ENCODE measurements around the gene ROMO1.

ROMO1 gene

DNA sequence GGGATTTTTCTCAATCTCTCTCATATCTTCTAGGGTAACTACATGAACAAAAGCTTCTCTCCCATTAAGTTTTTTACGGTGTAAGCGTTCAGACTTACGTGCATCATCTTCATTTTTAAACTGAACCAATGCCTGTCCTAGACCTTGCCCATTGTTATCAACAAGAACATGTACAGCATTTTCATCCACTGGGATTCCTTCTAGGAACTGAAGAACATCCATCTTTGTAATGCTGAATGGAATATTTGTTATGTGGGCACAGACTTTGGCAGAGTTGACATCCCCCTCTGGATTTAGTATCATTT lies 45.8 kb upstream of the ROMO1 start:
- TF ChIP-seq, protein P1, sequence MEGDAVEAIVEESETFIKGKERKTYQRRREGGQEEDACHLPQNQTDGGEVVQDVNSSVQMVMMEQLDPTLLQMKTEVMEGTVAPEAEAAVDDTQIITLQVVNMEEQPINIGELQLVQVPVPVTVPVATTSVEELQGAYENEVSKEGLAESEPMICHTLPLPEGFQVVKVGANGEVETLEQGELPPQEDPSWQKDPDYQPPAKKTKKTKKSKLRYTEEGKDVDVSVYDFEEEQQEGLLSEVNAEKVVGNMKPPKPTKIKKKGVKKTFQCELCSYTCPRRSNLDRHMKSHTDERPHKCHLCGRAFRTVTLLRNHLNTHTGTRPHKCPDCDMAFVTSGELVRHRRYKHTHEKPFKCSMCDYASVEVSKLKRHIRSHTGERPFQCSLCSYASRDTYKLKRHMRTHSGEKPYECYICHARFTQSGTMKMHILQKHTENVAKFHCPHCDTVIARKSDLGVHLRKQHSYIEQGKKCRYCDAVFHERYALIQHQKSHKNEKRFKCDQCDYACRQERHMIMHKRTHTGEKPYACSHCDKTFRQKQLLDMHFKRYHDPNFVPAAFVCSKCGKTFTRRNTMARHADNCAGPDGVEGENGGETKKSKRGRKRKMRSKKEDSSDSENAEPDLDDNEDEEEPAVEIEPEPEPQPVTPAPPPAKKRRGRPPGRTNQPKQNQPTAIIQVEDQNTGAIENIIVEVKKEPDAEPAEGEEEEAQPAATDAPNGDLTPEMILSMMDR (conservative IDR thresholded peaks at IDR 0.05; ENCODE audit: low read depth, low read length), result no peak
- H3K79me2 ChIP-seq (ENCODE audit: insufficient read depth, low read depth), result peaks cover 100% of the 10 kb centered on the region
- H3K9ac ChIP-seq, result no peak overlapping the region
- H2AFZ ChIP-seq (ENCODE audit: low read depth), result no peak overlapping the region
- H4K20me1 ChIP-seq (ENCODE audit: insufficient read depth), result peaks cover 42% of the 10 kb centered on the region
- H3K4me2 ChIP-seq, result no peak overlapping the region
- H3K27me3 ChIP-seq (ENCODE audit: insufficient read depth, low read depth), result no peaks in the 10 kb centered on the region
- peaks cover 32% of the 10 kb centered on the region for H3K4me1 ChIP-seq (ENCODE audit: low read depth, poor library complexity, severe bottlenecking)
- no peak overlapping the region for H3K4me3 ChIP-seq (IDR thresholded peaks at IDR 0.05; ENCODE audit: insufficient read depth, low read depth, low read length)
- no peak overlapping the region for H3K27ac ChIP-seq
- H3K36me3 ChIP-seq (ENCODE audit: insufficient read depth), result peaks cover 6% of the 10 kb centered on the region; the same call in 1 of the 2 replicates

DNA sequence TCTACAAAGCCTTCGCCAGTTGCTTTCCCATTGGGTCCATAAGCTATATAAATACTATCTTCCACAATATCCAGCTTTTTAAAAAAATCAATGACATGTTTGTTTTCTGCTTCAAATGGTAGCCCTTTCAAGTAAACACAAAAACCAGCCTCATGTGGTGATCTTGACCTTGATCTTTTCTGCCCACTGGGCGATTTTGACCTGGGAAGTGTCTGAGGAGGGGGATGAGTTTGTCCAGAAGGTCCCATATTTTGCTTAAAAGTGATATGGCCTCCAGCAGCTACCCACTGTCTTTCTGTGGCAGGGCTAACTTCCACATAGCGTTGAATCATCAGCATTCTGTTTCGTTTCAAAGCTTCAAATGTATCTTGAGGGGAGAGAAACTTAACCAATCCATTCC lies 45.3 kb upstream of the ROMO1 start:
- Histone ChIP-seq H3K79me2 (ENCODE audit: insufficient read depth, low read depth) (peaks cover 100% of the 10 kb centered on the region), H3K27me3 (ENCODE audit: insufficient read depth, low read depth) (no peaks in the 10 kb centered on the region), H3K27ac (no peak overlapping the region), H3K4me1 (ENCODE audit: low read depth, poor library complexity, severe bottlenecking) (peaks cover 36% of the 10 kb centered on the region), H3K4me2 (no peak overlapping the region), H3K9ac (no peak overlapping the region), H2AFZ (ENCODE audit: low read depth) (no peak overlapping the region), H4K20me1 (ENCODE audit: insufficient read depth) (peaks cover 44% of the 10 kb centered on the region), H3K4me3 (IDR thresholded peaks at IDR 0.05; ENCODE audit: insufficient read depth, low read depth, low read length) (no peak overlapping the region), H3K36me3 (ENCODE audit: insufficient read depth) (peaks cover 6% of the 10 kb centered on the region; the same call in 1 of the 2 replicates)
- TF ChIP-seq, protein P1 (conservative IDR thresholded peaks at IDR 0.05; ENCODE audit: low read depth, low read length), result no peak

DNA sequence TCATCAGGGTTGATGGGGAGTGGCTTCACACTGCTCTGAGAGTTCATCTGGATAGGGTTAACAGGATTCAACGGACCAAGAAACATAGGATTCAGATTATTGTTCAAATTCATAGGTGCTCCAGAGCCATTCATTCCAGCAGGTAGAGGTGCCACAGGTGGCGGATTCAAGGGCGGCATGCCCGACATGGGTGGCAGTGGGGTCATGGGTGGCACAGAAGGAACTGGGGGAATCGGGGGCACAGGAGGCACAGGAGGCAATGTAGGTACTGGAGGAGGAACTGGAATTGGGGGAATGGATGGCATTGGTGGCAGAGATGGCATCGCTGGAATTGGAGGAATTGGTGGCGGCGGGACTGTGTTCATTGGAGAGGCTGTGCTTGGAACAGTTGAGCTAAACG lies 44.8 kb upstream of the ROMO1 start:
- H3K36me3 ChIP-seq (ENCODE audit: insufficient read depth), result peaks cover 6% of the 10 kb centered on the region; the same call in 1 of the 2 replicates
- peaks cover 49% of the 10 kb centered on the region for H4K20me1 ChIP-seq (ENCODE audit: insufficient read depth)

DNA sequence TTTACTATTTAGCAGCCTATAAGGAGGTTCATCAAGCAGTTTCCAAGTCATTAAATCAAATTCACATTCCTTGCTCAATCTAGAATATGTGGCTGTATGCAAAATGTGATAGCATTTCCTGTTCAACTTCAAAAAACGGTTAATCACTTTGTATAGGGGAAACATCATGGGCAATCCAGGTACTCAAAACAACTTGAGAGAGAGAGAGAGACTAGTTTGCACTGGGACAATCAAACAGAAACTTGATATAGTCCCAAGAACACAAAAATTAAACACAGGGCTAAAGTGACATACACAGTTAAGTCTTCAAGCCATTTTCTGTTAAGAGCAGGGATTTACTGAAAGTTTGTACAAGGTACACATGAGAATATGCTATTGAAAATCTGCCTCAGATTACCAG lies 41.9 kb upstream of the ROMO1 start:
- H3K27ac ChIP-seq, result no peak overlapping the region
- H3K4me1 ChIP-seq (ENCODE audit: low read depth, poor library complexity, severe bottlenecking), result peaks cover 53% of the 10 kb centered on the region
- H3K4me3 ChIP-seq (IDR thresholded peaks at IDR 0.05; ENCODE audit: insufficient read depth, low read depth, low read length), result no peak overlapping the region
- H3K4me2 ChIP-seq, result no peak overlapping the region
- H4K20me1 ChIP-seq (ENCODE audit: insufficient read depth), result peaks cover 69% of the 10 kb centered on the region
- H3K9ac ChIP-seq, result no peak overlapping the region
- TF ChIP-seq, protein P1 (conservative IDR thresholded peaks at IDR 0.05; ENCODE audit: low read depth, low read length), result no peak
- H2AFZ ChIP-seq (ENCODE audit: low read depth), result no peak overlapping the region
- H3K36me3 ChIP-seq (ENCODE audit: insufficient read depth), result peaks cover 6% of the 10 kb centered on the region; the same call in 1 of the 2 replicates
- no peaks in the 10 kb centered on the region for H3K27me3 ChIP-seq (ENCODE audit: insufficient read depth, low read depth)
- H3K79me2 ChIP-seq (ENCODE audit: insufficient read depth, low read depth), result peaks cover 100% of the 10 kb centered on the region

More for the DNA sequence above, 44.8 kb upstream of the ROMO1 start:
- no peak overlapping the region for H3K9ac ChIP-seq
- no peak overlapping the region for H3K4me2 ChIP-seq
- no peak overlapping the region for H2AFZ ChIP-seq (ENCODE audit: low read depth)
- peaks cover 100% of the 10 kb centered on the region for H3K79me2 ChIP-seq (ENCODE audit: insufficient read depth, low read depth)
- no peak overlapping the region for H3K27ac ChIP-seq
- H3K4me3 ChIP-seq (IDR thresholded peaks at IDR 0.05; ENCODE audit: insufficient read depth, low read depth, low read length), result no peak overlapping the region
- peaks cover 36% of the 10 kb centered on the region for H3K4me1 ChIP-seq (ENCODE audit: low read depth, poor library complexity, severe bottlenecking)
- H3K27me3 ChIP-seq (ENCODE audit: insufficient read depth, low read depth), result no peaks in the 10 kb centered on the region
- TF ChIP-seq, protein P1 (conservative IDR thresholded peaks at IDR 0.05; ENCODE audit: low read depth, low read length), result no peak

Data from KMS-11 (cell line).